ENCODE data around the gene SRPK3.

The SRPK3 gene

GRCh38 chrX:153804621-153805020, 23.8 kb downstream of the SRPK3 start:
- no peak overlapping the region for H3K4me3 ChIP-seq (replicated peaks; ENCODE audit: low read depth, low read length)
- DNase-seq (ENCODE audit: low read depth): no peak
- no peak for TF ChIP-seq CTCF (IDR thresholded peaks at IDR 0.05; ENCODE audit: low read length, missing control alignments)

DNA sequence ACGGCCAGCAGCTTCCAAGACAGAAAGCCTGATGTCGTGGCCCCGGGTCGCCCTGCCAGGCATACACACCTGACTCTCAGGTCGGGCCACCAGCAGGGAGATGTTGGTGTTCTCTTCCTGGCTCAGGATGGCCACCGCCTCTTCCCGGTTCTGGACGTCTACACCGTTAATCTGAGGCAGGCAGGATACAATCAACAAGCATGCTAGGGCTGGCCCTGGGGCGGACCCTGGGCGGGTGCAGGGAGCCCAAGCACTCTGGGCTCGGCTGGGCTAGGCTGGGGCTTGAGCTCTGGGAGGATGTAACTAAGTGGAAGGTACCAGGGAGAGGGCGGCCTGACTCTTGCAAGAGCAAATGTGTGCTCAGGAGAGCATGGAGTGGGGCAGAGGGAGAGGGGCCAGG, 24.6 kb downstream of the SRPK3 start:
- no peak for DNase-seq (ENCODE audit: low read depth)

GRCh38 chrX:153806999-153807575, 26.2 kb downstream of the SRPK3 start:
- no peak for TF ChIP-seq CTCF (IDR thresholded peaks at IDR 0.05; ENCODE audit: low read length, missing control alignments)
- no peak for DNase-seq (ENCODE audit: low read depth)
- no peak overlapping the region for H3K4me3 ChIP-seq (replicated peaks; ENCODE audit: low read depth, low read length)

More for the DNA sequence above, 24.6 kb downstream of the SRPK3 start:
- TF ChIP-seq CTCF (IDR thresholded peaks at IDR 0.05; ENCODE audit: low read length, missing control alignments): no peak
- no peak overlapping the region for H3K4me3 ChIP-seq (replicated peaks; ENCODE audit: low read depth, low read length)

GRCh38 chrX:153807976-153808375, 27.1 kb downstream of the SRPK3 start:
- no peak overlapping the region for H3K4me3 ChIP-seq (replicated peaks; ENCODE audit: low read depth, low read length)
- TF ChIP-seq CTCF (IDR thresholded peaks at IDR 0.05; ENCODE audit: low read length, missing control alignments): no peak
- no peak for DNase-seq (ENCODE audit: low read depth)

DNA sequence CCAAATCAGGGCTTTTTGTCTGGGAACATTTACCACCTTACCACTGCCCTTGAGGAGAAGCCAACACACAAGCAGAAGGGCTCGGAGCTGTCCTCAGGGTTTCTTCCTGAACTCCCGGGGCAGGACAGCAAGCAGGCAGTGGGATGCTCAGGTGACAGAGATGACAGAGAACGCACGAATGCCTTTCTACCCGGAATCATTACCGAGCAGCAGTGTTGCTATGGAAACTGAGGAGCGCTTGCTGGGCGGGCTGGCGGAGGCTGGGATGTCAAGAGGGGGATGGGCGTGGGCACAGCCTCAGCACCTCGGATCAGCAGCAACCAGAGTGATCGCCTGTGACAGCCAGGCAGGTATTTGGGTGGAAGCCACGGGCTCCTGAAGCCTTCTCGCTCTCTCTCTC, 31.4 kb downstream of the SRPK3 start:
- no peak overlapping the region for H3K4me3 ChIP-seq (replicated peaks; ENCODE audit: low read depth, low read length)
- DNase-seq (ENCODE audit: low read depth): no peak
- TF ChIP-seq CTCF (IDR thresholded peaks at IDR 0.05; ENCODE audit: low read length, missing control alignments): no peak

GRCh38 chrX:153813161-153813560, 32.3 kb downstream of the SRPK3 start:
- no peak for TF ChIP-seq CTCF (IDR thresholded peaks at IDR 0.05; ENCODE audit: low read length, missing control alignments)
- no peak overlapping the region for H3K4me3 ChIP-seq (replicated peaks; ENCODE audit: low read depth, low read length)
- no peak for DNase-seq (ENCODE audit: low read depth)

DNA sequence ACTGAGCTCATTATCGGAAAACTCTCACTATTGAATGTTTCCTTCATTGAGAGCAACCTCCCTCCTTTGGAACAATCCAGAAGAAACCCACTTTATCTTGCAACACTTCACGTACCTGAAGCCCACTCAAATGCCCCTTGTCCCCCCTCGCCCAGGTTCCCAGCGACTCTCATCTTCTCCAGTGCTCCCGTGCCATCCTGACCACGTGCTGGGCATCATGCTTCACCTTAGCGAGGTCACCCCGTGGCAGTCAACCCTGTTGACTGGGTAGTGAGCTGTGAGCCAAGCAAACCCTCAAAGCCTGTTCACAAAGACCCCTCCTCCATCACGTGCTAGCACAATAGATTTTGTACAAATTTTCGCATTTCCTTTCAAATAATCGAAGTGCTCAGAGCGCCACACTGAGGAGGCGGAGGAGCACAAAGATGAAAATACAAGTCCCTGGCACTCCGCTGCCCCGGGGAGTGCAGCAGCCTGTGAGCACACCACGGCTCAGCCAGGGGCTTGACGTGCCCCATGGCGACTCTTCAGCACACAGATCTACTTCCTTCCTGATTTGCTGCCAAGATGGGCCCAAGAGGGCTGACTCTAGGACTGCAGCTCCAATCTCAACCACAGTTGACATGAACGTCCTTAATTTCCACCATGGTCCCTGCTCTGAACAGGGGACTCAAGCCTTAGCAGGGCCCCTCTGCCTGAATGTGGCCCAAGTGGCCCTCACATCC, 33.9 kb downstream of the SRPK3 start:
- DNase-seq (ENCODE audit: low read depth): no peak
- no peak for TF ChIP-seq CTCF (IDR thresholded peaks at IDR 0.05; ENCODE audit: low read length, missing control alignments)
- no peak overlapping the region for H3K4me3 ChIP-seq (replicated peaks; ENCODE audit: low read depth, low read length)
